K562 (cell line): ENCODE measurements around the gene USP24. TPM values are rescaled to one million over a fixed set of nuclear protein-coding genes. Genes with fewer than 3 reads are reported as not detected.

Source experiments
- ATAC-seq: fragments of 200-7000 bp; cut with Tn5 transposase; 3 replicates; pipeline ENCODE4 v1.9.1; 2020; ENCODE audit warnings: moderate library complexity
- BruUV-seq: library from RNA; stranded (reverse); fragments of 400-500 nt; replicated peaks from 2 replicates; lab custom pipeline; 2021; lab: Mats Ljungman, UMichigan
- CTCF ChIA-PET: fragments of 300-600 bp; formaldehyde crosslinking; extraction: SDS; loops from one replicate; lab custom pipeline; 2021; ENCODE audit warnings: low intra/inter-chr PET ratio; lab: Yijun Ruan, JAX
- POLR2A ChIA-PET: fragments of 300-600, 350-650 bp; sonication (Branson Sonifier 250); formaldehyde crosslinking; extraction: SDS; loops from one replicate; lab custom pipeline; 2021; ENCODE audit warnings: antibody characterized with exemption, inconsistent platforms; lab: Yijun Ruan, JAX
- DNase-seq, 4 experiments: peaks; one replicate each; pipeline versions ENCODE4 v3.0.0 to v3.0.0-alpha.2; 2011 to 2018; ENCODE audit warnings: low spot score in 3 of 4, mixed read lengths in 3 of 4; ENCODE audit errors: extremely low read depth in 1 of 4
- FAIRE-seq: peaks from 2 replicates; lab custom pipeline; 2011; peaks lifted over from hg19 to GRCh38; lab: Jason Lieb, UNC
- H2AFZ ChIP-seq: 2 replicates; pipeline ENCODE4 v1.6.0; 2011; ENCODE audit warnings: low read depth, low read length, control low read depth, inconsistent platforms
- H3K27ac ChIP-seq: fragments of 200-600 bp; 3 replicates; pipeline ENCODE4 v1.8.0; 2011; ENCODE audit warnings: low read depth, mild to moderate bottlenecking, control low read depth, inconsistent platforms, low read length, moderate library complexity, mixed read lengths; ENCODE audit errors: extremely low read depth
- H3K27me3 ChIP-seq, 2 experiments: fragments of 300-600 bp in 1 of 2; 2 replicates in 1 of 2; 3 replicates in 1 of 2; pipeline versions ENCODE4 v1.6.0 to v1.8.0; 2011; ENCODE audit warnings: inconsistent platforms in 2 of 2, low read length in 2 of 2, mild to moderate bottlenecking in 1 of 2, mixed read lengths in 1 of 2, moderate library complexity in 1 of 2; ENCODE audit not compliant: control insufficient read depth in 2 of 2, insufficient read depth in 2 of 2
- H3K36me3 ChIP-seq: fragments of 300-600 bp; 3 replicates; pipeline ENCODE4 v1.8.0; 2011; ENCODE audit warnings: mild to moderate bottlenecking, low read length, inconsistent platforms; ENCODE audit not compliant: control insufficient read depth, insufficient read depth
- H3K4me1 ChIP-seq, 2 experiments: fragments of 200-600 bp in 1 of 2; replicated peaks in 1 of 2; 2 replicates in 1 of 2; 3 replicates in 1 of 2; pipeline versions ENCODE4 v1.5.1 to v1.8.0; 2011; ENCODE audit warnings: inconsistent platforms in 2 of 2, low read length in 2 of 2, mild to moderate bottlenecking in 1 of 2, mixed read lengths in 1 of 2, moderate library complexity in 1 of 2; ENCODE audit not compliant: control insufficient read depth in 2 of 2, insufficient read depth in 2 of 2
- H3K4me2 ChIP-seq: 2 replicates; pipeline ENCODE4 v1.6.1; 2011; ENCODE audit warnings: low read length, control low read depth, inconsistent platforms, mixed read lengths; ENCODE audit not compliant: insufficient read depth
- H3K4me3 ChIP-seq: fragments of 200-600 bp; sonication (generic), shearing (Covaris generic); 2 replicates; pipeline ENCODE4 v1.5.1; 2016; ENCODE audit warnings: control low read depth, inconsistent platforms
- H3K79me2 ChIP-seq: fragments of 200-600 bp; 3 replicates; pipeline ENCODE4 v1.8.0; 2011; ENCODE audit warnings: low read length, inconsistent platforms; ENCODE audit not compliant: control insufficient read depth, insufficient read depth
- H3K9ac ChIP-seq, 2 experiments: 2 replicates each; pipeline versions ENCODE4 v1.6.0 to v1.6.1; 2011; ENCODE audit warnings: low read depth in 2 of 2, low read length in 2 of 2, control low read depth in 1 of 2, inconsistent platforms in 1 of 2, mild to moderate bottlenecking in 1 of 2, mixed read lengths in 1 of 2; ENCODE audit not compliant: insufficient read depth in 1 of 2
- H3K9me1 ChIP-seq: one replicate; pipeline ENCODE4 v1.6.0; 2011; ENCODE audit warnings: inconsistent platforms, mild to moderate bottlenecking, low read length, moderate library complexity; ENCODE audit not compliant: control insufficient read depth, insufficient read depth
- H3K9me3 ChIP-seq: replicated peaks from 2 replicates; pipeline ENCODE4 v1.5.1; 2011; ENCODE audit warnings: low read depth, low read length, inconsistent platforms; ENCODE audit not compliant: control insufficient read depth, insufficient read depth
- H4K20me1 ChIP-seq: replicated peaks from 2 replicates; pipeline ENCODE4 v1.6.1; 2011; ENCODE audit warnings: low read length, inconsistent platforms, mixed read lengths; ENCODE audit not compliant: control insufficient read depth, insufficient read depth
- FOXP1 ChIP-seq: sonication (generic); formaldehyde crosslinking; IDR thresholded peaks from 2 replicates; pipeline ENCODE4 v1.8.0; 2022; ENCODE audit warnings: mild to moderate bottlenecking, missing genetic modification reagents
- GTF2E2 ChIP-seq: fragments of 200-800 bp; sonication (Bioruptor generic); IDR thresholded peaks from 2 replicates; pipeline ENCODE4 v1.6.1; 2016; ENCODE audit warnings: missing genetic modification characterization, missing compliant biosample characterization
- MAZ ChIP-seq, 2 experiments: fragments of 450-650 bp in 1 of 2; sonication (generic) in 1 of 2; formaldehyde crosslinking; IDR thresholded peaks in 1 of 2; conservative IDR thresholded peaks in 1 of 2; 2 replicates each; pipeline versions ENCODE4 v1.4.0 to v1.5.0; 2020; ENCODE audit warnings: mild to moderate bottlenecking in 1 of 2, missing genetic modification reagents in 1 of 2
- MIER1 ChIP-seq: fragments of 450-650 bp; IDR thresholded peaks from 2 replicates; pipeline ENCODE4 v1.6.1; 2016; ENCODE audit warnings: antibody characterized with exemption, mild to moderate bottlenecking, low read depth
- PTRF ChIP-seq: fragments of 450-650 bp; IDR thresholded peaks from 2 replicates; pipeline ENCODE4 v1.6.1; 2016; ENCODE audit warnings: mild to moderate bottlenecking, missing genetic modification characterization, missing compliant biosample characterization
- ZBTB8A ChIP-seq: fragments of 450-650 bp; IDR thresholded peaks from 2 replicates; pipeline ENCODE4 v1.6.1; 2018; ENCODE audit warnings: mild to moderate bottlenecking, moderate library complexity; ENCODE audit not compliant: partially characterized antibody
- ZNF75A ChIP-seq: fragments of 450-650 bp; formaldehyde crosslinking; IDR thresholded peaks from 2 replicates; pipeline ENCODE4 v1.4.0; 2020; ENCODE audit warnings: mild to moderate bottlenecking
- WGBS: fragments of 100-300 bp; shearing (Covaris generic); methylation state at CpG from one replicate; pipeline ENCODE4 v1.1.6; 2016; ENCODE audit warnings: low coverage, mixed read lengths; ENCODE audit not compliant: insufficient coverage; ENCODE audit errors: missing lambda C conversion rate; 5-methylcytosine and 5-hydroxymethylcytosine counted together
- in situ Hi-C: fragments of 300-500 bp; cut with MboI; formaldehyde crosslinking; loops from 4 replicates; pipeline ENCODE4 v1.15.0; 2018; ENCODE audit warnings: inconsistent platforms, mixed read lengths
- intact Hi-C: fragments of 100-400 bp; cut with micrococcal nuclease; formaldehyde crosslinking; loops from 2 replicates; pipeline ENCODE4 v1.14.2; 2022
- polyA plus RNA-seq, 8 experiments: library from polyadenylated mRNA; depleted of rRNA in 4 of 8; stranded (reverse) in 5 of 8; unstranded in 3 of 8; fragments of >200 nt; fragmentation: Nextera tagmentation in 2 of 8; fragmentation: Illumina TruSeq in 1 of 8; extraction: Ambion mirVana in 2 of 8; extraction: Trizol in 1 of 8; gene quantifications; 2 replicates each; pipeline versions ENCODE4 v1.2.1 to v1.2.3, GENCODE V29; 2011 to 2014; ENCODE audit warnings: inconsistent platforms in 1 of 8, missing spikeins in 1 of 8
- total RNA-seq, 7 experiments: library from RNA; depleted of rRNA in 6 of 7; stranded (reverse); fragments of >200 nt in 6 of 7; fragmentation: Illumina TruSeq in 2 of 7; extraction: Trizol in 2 of 7; gene quantifications; 2 replicates each; pipeline versions ENCODE4 v1.2.1 to v1.2.3, GENCODE V29; 2011 to 2021; ENCODE audit warnings: low replicate concordance in 1 of 7
- TF ChIP-seq, protein P1 (sequence below): sonication (generic); formaldehyde crosslinking; IDR thresholded peaks from 2 replicates; pipeline ENCODE4 v1.8.0; 2022; ENCODE audit warnings: missing genetic modification reagents, mild to moderate bottlenecking, moderate library complexity, borderline replicate concordance
- TF ChIP-seq, protein P2 (sequence below), 2 experiments: fragments of 150-350 bp in 1 of 2; IDR thresholded peaks; 2 replicates each; pipeline ENCODE4 v1.6.1; 2012 to 2016; ENCODE audit warnings: low read depth in 2 of 2, low read length in 2 of 2, mild to moderate bottlenecking in 1 of 2, moderate library complexity in 1 of 2
- TF ChIP-seq, protein P3 (sequence below): IDR thresholded peaks from 3 replicates; pipeline ENCODE4 v1.6.1; 2011; ENCODE audit warnings: borderline replicate concordance, mild to moderate bottlenecking; ENCODE audit not compliant: insufficient read length, insufficient read depth
- TF ChIP-seq, protein P4 (sequence below): fragments of 450-650 bp; IDR thresholded peaks from 2 replicates; pipeline ENCODE4 v1.6.1; 2017; ENCODE audit warnings: antibody characterized with exemption, mild to moderate bottlenecking

USP24 gene
- total and polyA plus RNA-seq, 9 of the 15 experiments (the other 6 are each of a cell fraction or from before 2014, with no cell fraction given) = 7.7 to 62.6 (median 36.8) TPM

DNA sequence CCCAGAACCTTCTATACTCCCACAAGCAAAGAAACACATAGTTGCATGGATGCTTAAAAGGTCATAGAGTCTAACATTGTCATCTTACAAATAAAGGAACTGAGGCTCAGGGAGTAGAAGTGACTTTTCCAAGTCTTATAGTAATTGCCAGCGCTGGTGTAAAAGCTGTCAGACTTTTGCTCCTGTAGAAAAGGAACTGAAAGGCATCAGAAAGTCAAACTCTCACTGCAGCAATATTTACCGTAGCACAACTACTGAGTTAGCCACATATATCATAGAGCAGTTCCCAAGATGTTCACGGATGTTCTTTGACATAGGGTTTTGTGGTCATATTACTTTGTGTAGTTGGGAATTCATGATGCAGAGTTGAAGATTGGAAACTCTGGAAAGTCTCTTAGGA is 16.6 kb upstream of the USP24 start:
- Histone ChIP-seq H3K4me2 (no peak overlapping the region), H3K4me3 (no peak overlapping the region), H4K20me1 (no peaks in the 10 kb centered on the region), H2AFZ (peak overlapping the region; percentile 51; the same call in 1 of the 2 replicates), H3K9me1 (no peaks in the 10 kb centered on the region), H3K27ac (no peak overlapping the region), H3K4me1 (no peaks in the 10 kb centered on the region; a peak in 1 of 5 replicates), H3K9me3 (peaks cover 6% of the 10 kb centered on the region), H3K27me3 (no peaks in the 10 kb centered on the region), H3K9ac (no peak overlapping the region), H3K79me2 (no peaks in the 10 kb centered on the region), H3K36me3 (no peaks in the 10 kb centered on the region)
- 21% methylated on average over 3 of the region's 3 CpGs for WGBS
- FAIRE-seq = no peak
- ATAC-seq = no peak
- no peak for DNase-seq
- BruUV-seq = no TSS peak
- POLR2A ChIA-PET = interaction anchor here (1.1 to 1.4 kb wide), 2 partner anchors 12 to 14 kb away, joined by 3 to 5 read pairs; no protein-coding TSS in a partner anchor
- in situ Hi-C loops = no loop called here
- CTCF ChIA-PET = no interaction called here
- intact Hi-C loops = no loop called here
- no peak for TF ChIP-seq MAZ (CRISPR knock-in tag; conservative IDR thresholded peaks at IDR 0.05 in 1 of 2, IDR thresholded peaks at IDR 0.05 in 1 of 2)
- no peak for TF ChIP-seq ZNF75A (CRISPR knock-in tag)
- TF ChIP-seq PTRF (tag) = no peak
- TF ChIP-seq, protein P1, sequence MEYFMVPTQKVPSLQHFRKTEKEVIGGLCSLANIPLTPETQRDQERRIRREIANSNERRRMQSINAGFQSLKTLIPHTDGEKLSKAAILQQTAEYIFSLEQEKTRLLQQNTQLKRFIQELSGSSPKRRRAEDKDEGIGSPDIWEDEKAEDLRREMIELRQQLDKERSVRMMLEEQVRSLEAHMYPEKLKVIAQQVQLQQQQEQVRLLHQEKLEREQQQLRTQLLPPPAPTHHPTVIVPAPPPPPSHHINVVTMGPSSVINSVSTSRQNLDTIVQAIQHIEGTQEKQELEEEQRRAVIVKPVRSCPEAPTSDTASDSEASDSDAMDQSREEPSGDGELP = no peak
- TF ChIP-seq, protein P2, sequence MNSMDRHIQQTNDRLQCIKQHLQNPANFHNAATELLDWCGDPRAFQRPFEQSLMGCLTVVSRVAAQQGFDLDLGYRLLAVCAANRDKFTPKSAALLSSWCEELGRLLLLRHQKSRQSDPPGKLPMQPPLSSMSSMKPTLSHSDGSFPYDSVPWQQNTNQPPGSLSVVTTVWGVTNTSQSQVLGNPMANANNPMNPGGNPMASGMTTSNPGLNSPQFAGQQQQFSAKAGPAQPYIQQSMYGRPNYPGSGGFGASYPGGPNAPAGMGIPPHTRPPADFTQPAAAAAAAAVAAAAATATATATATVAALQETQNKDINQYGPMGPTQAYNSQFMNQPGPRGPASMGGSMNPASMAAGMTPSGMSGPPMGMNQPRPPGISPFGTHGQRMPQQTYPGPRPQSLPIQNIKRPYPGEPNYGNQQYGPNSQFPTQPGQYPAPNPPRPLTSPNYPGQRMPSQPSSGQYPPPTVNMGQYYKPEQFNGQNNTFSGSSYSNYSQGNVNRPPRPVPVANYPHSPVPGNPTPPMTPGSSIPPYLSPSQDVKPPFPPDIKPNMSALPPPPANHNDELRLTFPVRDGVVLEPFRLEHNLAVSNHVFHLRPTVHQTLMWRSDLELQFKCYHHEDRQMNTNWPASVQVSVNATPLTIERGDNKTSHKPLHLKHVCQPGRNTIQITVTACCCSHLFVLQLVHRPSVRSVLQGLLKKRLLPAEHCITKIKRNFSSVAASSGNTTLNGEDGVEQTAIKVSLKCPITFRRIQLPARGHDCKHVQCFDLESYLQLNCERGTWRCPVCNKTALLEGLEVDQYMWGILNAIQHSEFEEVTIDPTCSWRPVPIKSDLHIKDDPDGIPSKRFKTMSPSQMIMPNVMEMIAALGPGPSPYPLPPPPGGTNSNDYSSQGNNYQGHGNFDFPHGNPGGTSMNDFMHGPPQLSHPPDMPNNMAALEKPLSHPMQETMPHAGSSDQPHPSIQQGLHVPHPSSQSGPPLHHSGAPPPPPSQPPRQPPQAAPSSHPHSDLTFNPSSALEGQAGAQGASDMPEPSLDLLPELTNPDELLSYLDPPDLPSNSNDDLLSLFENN (IDR thresholded peaks at IDR 0.05; ENCODE audit: low read depth in 2 of 2, low read length in 2 of 2) = no peak
- TF ChIP-seq, protein P3, sequence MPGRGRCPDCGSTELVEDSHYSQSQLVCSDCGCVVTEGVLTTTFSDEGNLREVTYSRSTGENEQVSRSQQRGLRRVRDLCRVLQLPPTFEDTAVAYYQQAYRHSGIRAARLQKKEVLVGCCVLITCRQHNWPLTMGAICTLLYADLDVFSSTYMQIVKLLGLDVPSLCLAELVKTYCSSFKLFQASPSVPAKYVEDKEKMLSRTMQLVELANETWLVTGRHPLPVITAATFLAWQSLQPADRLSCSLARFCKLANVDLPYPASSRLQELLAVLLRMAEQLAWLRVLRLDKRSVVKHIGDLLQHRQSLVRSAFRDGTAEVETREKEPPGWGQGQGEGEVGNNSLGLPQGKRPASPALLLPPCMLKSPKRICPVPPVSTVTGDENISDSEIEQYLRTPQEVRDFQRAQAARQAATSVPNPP = no peak
- no peak for TF ChIP-seq GTF2E2 (tag)
- TF ChIP-seq, protein P4, sequence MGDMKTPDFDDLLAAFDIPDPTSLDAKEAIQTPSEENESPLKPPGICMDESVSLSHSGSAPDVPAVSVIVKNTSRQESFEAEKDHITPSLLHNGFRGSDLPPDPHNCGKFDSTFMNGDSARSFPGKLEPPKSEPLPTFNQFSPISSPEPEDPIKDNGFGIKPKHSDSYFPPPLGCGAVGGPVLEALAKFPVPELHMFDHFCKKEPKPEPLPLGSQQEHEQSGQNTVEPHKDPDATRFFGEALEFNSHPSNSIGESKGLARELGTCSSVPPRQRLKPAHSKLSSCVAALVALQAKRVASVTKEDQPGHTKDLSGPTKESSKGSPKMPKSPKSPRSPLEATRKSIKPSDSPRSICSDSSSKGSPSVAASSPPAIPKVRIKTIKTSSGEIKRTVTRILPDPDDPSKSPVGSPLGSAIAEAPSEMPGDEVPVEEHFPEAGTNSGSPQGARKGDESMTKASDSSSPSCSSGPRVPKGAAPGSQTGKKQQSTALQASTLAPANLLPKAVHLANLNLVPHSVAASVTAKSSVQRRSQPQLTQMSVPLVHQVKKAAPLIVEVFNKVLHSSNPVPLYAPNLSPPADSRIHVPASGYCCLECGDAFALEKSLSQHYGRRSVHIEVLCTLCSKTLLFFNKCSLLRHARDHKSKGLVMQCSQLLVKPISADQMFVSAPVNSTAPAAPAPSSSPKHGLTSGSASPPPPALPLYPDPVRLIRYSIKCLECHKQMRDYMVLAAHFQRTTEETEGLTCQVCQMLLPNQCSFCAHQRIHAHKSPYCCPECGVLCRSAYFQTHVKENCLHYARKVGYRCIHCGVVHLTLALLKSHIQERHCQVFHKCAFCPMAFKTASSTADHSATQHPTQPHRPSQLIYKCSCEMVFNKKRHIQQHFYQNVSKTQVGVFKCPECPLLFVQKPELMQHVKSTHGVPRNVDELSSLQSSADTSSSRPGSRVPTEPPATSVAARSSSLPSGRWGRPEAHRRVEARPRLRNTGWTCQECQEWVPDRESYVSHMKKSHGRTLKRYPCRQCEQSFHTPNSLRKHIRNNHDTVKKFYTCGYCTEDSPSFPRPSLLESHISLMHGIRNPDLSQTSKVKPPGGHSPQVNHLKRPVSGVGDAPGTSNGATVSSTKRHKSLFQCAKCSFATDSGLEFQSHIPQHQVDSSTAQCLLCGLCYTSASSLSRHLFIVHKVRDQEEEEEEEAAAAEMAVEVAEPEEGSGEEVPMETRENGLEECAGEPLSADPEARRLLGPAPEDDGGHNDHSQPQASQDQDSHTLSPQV = no peak
- no peak for TF ChIP-seq ZBTB8A
- TF ChIP-seq MIER1 = no peak
- no peak for TF ChIP-seq FOXP1 (CRISPR knock-in tag)
